Breast epithelium (tissue), 4 donors: ENCODE results near the gene WDR7. TPM values are rescaled to one million over a fixed set of nuclear protein-coding genes. Genes with fewer than 3 reads are reported as not detected.

Experiments used
- DNase-seq, 2 donors: peaks; one replicate each; pipeline ENCODE4 v3.0.0-alpha.2; 2019; ENCODE audit warnings: low spot score in 2 of 2
- H3K27ac ChIP-seq, 2 donors: fragments of 200-600 bp; sonication (generic) in 1 of 2; one replicate each; pipeline ENCODE4 v1.5.1; 2016 to 2019; ENCODE audit warnings: mild to moderate bottlenecking in 1 of 2
- H3K27me3 ChIP-seq, 2 donors: fragments of 200-600 bp; sonication (generic) in 1 of 2; one replicate each; pipeline versions ENCODE4 v1.5.1 to v1.6.0; 2017 to 2019; ENCODE audit warnings: control low read depth in 1 of 2, mild to moderate bottlenecking in 1 of 2
- H3K36me3 ChIP-seq: fragments of 200-600 bp; one replicate; pipeline ENCODE4 v1.5.1; 2019
- H3K4me1 ChIP-seq, 2 donors: fragments of 200-600 bp; sonication (generic); one replicate each; pipeline ENCODE4 v1.5.1; 2016 to 2019; ENCODE audit warnings: control low read depth in 1 of 2
- H3K4me3 ChIP-seq, 3 donors: fragments of 200-600 bp; sonication (generic); 1 replicate in 2 of 3; 2 replicates in 1 of 3; pipeline ENCODE4 v1.5.1; 2016 to 2019; ENCODE audit warnings: mild to moderate bottlenecking in 3 of 3, moderate library complexity in 2 of 3
- H3K9me3 ChIP-seq, 2 donors: fragments of 200-600 bp; sonication (generic) in 1 of 2; one replicate each; pipeline ENCODE4 v1.5.1; 2016 to 2019; ENCODE audit warnings: control low read depth in 1 of 2
- CTCF ChIP-seq, 3 donors: fragments of 450-650 bp; IDR thresholded peaks; one replicate each; pipeline ENCODE4 v1.5.1; 2016 to 2017; ENCODE audit warnings: antibody characterized with exemption in 3 of 3, mild to moderate bottlenecking in 3 of 3, moderate library complexity in 3 of 3
- POLR2A ChIP-seq: fragments of 450-650 bp; IDR thresholded peaks from one replicate; pipeline ENCODE4 v1.6.1; 2016; ENCODE audit warnings: antibody characterized with exemption, mild to moderate bottlenecking, moderate library complexity
- POLR2AphosphoS5 ChIP-seq, 3 donors: sonication (generic); formaldehyde crosslinking; IDR thresholded peaks; one replicate each; pipeline ENCODE4 v1.6.1; 2017; ENCODE audit warnings: antibody characterized with exemption in 3 of 3
- intact Hi-C: fragments of 100-400 bp; cut with DNase I; formaldehyde crosslinking; loops from one replicate; pipeline ENCODE4 v1.15.1; 2023; ENCODE audit warnings: low total_unique reads
- total RNA-seq, 3 donors: library from RNA; depleted of rRNA; stranded (reverse); fragments of >200 nt; gene quantifications; one replicate each; pipeline ENCODE4 v1.1.0, GENCODE V29; 2016

The WDR7 gene
- total RNA-seq, 3 donors from 2014 or later = 28.3 to 32.6 (median 31.1) TPM

- Histone ChIP-seq H3K4me1 (no peaks in the 10 kb centered on the region), H3K4me3 (no peak overlapping the region), H3K27me3 (no peaks in the 10 kb centered on the region), H3K27ac (no peak overlapping the region), H3K9me3 (no peaks in the 10 kb centered on the region), H3K36me3 (no peaks in the 10 kb centered on the region)
- no peak for DNase-seq
- intact Hi-C loops = no loop called here
- no peak for TF ChIP-seq POLR2A
- no peak for TF ChIP-seq POLR2AphosphoS5 (IDR thresholded peaks at IDR 0.05)
- no peak for TF ChIP-seq CTCF (IDR thresholded peaks at IDR 0.05)
Measured at GRCh38 chr18:56661360-56662062, 10.4 kb downstream of the WDR7 start.

- no peak for DNase-seq
- H3K9me3 ChIP-seq = no peaks in the 10 kb centered on the region
- no peak overlapping the region for H3K27ac ChIP-seq
- H3K36me3 ChIP-seq = no peaks in the 10 kb centered on the region
- TF ChIP-seq CTCF (IDR thresholded peaks at IDR 0.05) (no peak), POLR2A (no peak), POLR2AphosphoS5 (IDR thresholded peaks at IDR 0.05) (no peak)
- intact Hi-C loops = no loop called here
- H3K4me3 ChIP-seq = no peak overlapping the region
- no peaks in the 10 kb centered on the region for H3K27me3 ChIP-seq
- H3K4me1 ChIP-seq = no peaks in the 10 kb centered on the region
Measured at GRCh38 chr18:56662063-56662408, 10.9 kb downstream of the WDR7 start.

- intact Hi-C loops = no loop called here
- Histone ChIP-seq H3K27me3 (no peaks in the 10 kb centered on the region), H3K36me3 (no peaks in the 10 kb centered on the region), H3K4me3 (no peak overlapping the region), H3K4me1 (no peaks in the 10 kb centered on the region), H3K9me3 (no peaks in the 10 kb centered on the region), H3K27ac (no peak overlapping the region)
- no peak for DNase-seq
- TF ChIP-seq POLR2AphosphoS5 (IDR thresholded peaks at IDR 0.05) (no peak), POLR2A (no peak), CTCF (IDR thresholded peaks at IDR 0.05) (no peak)
Measured at GRCh38 chr18:56662502-56662901, 11.3 kb downstream of the WDR7 start.

- no peaks in the 10 kb centered on the region for H3K9me3 ChIP-seq
- no peak for DNase-seq
- no peaks in the 10 kb centered on the region for H3K4me1 ChIP-seq
- no peak overlapping the region for H3K27ac ChIP-seq
- TF ChIP-seq POLR2A (no peak), POLR2AphosphoS5 (IDR thresholded peaks at IDR 0.05) (no peak), CTCF (IDR thresholded peaks at IDR 0.05) (no peak)
- intact Hi-C loops = no loop called here
- no peaks in the 10 kb centered on the region for H3K36me3 ChIP-seq
- H3K4me3 ChIP-seq = no peak overlapping the region
- H3K27me3 ChIP-seq = no peaks in the 10 kb centered on the region
Measured at GRCh38 chr18:56662902-56663301, 11.7 kb downstream of the WDR7 start.

- no peak overlapping the region for H3K27ac ChIP-seq
- no peaks in the 10 kb centered on the region for H3K9me3 ChIP-seq
- no peaks in the 10 kb centered on the region for H3K4me1 ChIP-seq
- TF ChIP-seq CTCF (IDR thresholded peaks at IDR 0.05) (no peak), POLR2A (no peak), POLR2AphosphoS5 (IDR thresholded peaks at IDR 0.05) (no peak)
- intact Hi-C loops = no loop called here
- no peak for DNase-seq
- H3K4me3 ChIP-seq = no peak overlapping the region
- H3K27me3 ChIP-seq = no peaks in the 10 kb centered on the region
- no peaks in the 10 kb centered on the region for H3K36me3 ChIP-seq
Measured at GRCh38 chr18:56672391-56672790, 21.2 kb downstream of the WDR7 start.
